ENCODE data around the gene ENAH. TPM values are rescaled to one million over a fixed set of nuclear protein-coding genes. Genes with fewer than 3 reads are reported as not detected.
A peak's percentile ranks its signal among the peaks of the same experiment; 100 is the strongest.

The ENAH gene
- polyA plus RNA-seq, 1 of the 3 experiments (the other 2 are of a cell fraction), result 48.9 TPM

DNA sequence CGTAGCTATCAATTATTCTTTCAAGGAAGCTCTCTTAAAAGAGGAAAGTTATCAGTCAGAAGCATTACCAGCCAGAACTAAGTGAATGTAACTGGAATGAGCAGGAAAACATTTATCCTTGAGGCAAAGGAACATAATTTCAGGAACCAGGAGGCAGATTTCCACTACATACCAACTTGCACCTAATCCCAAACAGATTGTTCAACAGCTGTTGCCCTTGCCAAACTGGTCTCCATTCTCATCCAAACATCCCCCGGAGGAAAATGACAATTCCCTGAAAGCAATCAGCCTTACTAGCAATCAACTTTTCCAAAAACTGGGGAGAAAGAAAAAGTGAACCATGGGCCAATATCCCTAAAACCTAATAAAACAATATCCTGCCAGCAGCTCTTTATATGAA, 35.0 kb downstream of the ENAH start:
- H3K9me3 ChIP-seq, result no peaks in the 10 kb centered on the region
- H4K20me1 ChIP-seq (ENCODE audit: insufficient read depth), result peaks cover 81% of the 10 kb centered on the region
- H3K4me1 ChIP-seq (ENCODE audit: control insufficient read depth in 1 of 2, insufficient read depth in 2 of 2, low read depth in 1 of 2, low read length in 1 of 2), result peaks cover 5 to 11% of the 10 kb centered on the region in 2 experiments
- no peak overlapping the region for H3K4me2 ChIP-seq
- peak; percentile 21 for DNase-seq
- H3K9me2 ChIP-seq, result no peaks in the 10 kb centered on the region
- H3K36me3 ChIP-seq (replicated peaks in 1 of 2; ENCODE audit: control insufficient read depth in 1 of 2, insufficient read depth in 2 of 2, low read length in 1 of 2), result no peaks in the 10 kb centered on the region
- peaks cover 100% of the 10 kb centered on the region for H3K79me2 ChIP-seq (ENCODE audit: insufficient read depth)
- H3K27me3 ChIP-seq (ENCODE audit: insufficient read depth), result no peaks in the 10 kb centered on the region
- CTCF ChIA-PET, result interaction anchor here (1.3 kb wide), 1 partner anchor 136 kb away, joined by 3 read pairs; no protein-coding TSS in a partner anchor
- H3K27ac ChIP-seq (ENCODE audit: low read depth in 2 of 2, low read length in 1 of 2), result peak overlapping the region; percentile 23 to 24; a peak in 3 of 4 replicates
- H3F3A ChIP-seq (replicated peaks; ENCODE audit: insufficient read depth), result peaks cover 18% of the 10 kb centered on the region
- 86% methylated on average over 2 of the region's 2 CpGs for WGBS (ENCODE audit: low lambda C conversion rate)
- no peak overlapping the region for H2AFZ ChIP-seq (ENCODE audit: low read depth)
- TF ChIP-seq POLR2AphosphoS5 (IDR thresholded peaks at IDR 0.05; ENCODE audit: low read depth, low read length) (no peak), RFX5 (IDR thresholded peaks at IDR 0.05; ENCODE audit: low read length) (no peak), RAD21 (IDR thresholded peaks at IDR 0.05; ENCODE audit: low read length) (no peak), NRF1 (IDR thresholded peaks at IDR 0.05; ENCODE audit: low read depth, low read length) (no peak), EZH2phosphoT487 (IDR thresholded peaks at IDR 0.05; ENCODE audit: borderline replicate concordance, low read depth) (no peak), JUND (IDR thresholded peaks at IDR 0.05) (no peak), FOSL2 (IDR thresholded peaks at IDR 0.05; ENCODE audit: borderline replicate concordance, low read depth) (no peak), FOXJ3 (CRISPR knock-in tag; IDR thresholded peaks at IDR 0.05) (no peak), GABPA (IDR thresholded peaks at IDR 0.05; ENCODE audit: low read depth) (no peak), RCOR1 (IDR thresholded peaks at IDR 0.05; ENCODE audit: low read length) (no peak), YY1 (IDR thresholded peaks at IDR 0.05; ENCODE audit: low read depth) (no peak), TCF12 (IDR thresholded peaks at IDR 0.05) (no peak)
- TF ChIP-seq, protein P1, sequence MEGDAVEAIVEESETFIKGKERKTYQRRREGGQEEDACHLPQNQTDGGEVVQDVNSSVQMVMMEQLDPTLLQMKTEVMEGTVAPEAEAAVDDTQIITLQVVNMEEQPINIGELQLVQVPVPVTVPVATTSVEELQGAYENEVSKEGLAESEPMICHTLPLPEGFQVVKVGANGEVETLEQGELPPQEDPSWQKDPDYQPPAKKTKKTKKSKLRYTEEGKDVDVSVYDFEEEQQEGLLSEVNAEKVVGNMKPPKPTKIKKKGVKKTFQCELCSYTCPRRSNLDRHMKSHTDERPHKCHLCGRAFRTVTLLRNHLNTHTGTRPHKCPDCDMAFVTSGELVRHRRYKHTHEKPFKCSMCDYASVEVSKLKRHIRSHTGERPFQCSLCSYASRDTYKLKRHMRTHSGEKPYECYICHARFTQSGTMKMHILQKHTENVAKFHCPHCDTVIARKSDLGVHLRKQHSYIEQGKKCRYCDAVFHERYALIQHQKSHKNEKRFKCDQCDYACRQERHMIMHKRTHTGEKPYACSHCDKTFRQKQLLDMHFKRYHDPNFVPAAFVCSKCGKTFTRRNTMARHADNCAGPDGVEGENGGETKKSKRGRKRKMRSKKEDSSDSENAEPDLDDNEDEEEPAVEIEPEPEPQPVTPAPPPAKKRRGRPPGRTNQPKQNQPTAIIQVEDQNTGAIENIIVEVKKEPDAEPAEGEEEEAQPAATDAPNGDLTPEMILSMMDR (IDR thresholded peaks at IDR 0.05), result no peak
- TF ChIP-seq, protein P2, sequence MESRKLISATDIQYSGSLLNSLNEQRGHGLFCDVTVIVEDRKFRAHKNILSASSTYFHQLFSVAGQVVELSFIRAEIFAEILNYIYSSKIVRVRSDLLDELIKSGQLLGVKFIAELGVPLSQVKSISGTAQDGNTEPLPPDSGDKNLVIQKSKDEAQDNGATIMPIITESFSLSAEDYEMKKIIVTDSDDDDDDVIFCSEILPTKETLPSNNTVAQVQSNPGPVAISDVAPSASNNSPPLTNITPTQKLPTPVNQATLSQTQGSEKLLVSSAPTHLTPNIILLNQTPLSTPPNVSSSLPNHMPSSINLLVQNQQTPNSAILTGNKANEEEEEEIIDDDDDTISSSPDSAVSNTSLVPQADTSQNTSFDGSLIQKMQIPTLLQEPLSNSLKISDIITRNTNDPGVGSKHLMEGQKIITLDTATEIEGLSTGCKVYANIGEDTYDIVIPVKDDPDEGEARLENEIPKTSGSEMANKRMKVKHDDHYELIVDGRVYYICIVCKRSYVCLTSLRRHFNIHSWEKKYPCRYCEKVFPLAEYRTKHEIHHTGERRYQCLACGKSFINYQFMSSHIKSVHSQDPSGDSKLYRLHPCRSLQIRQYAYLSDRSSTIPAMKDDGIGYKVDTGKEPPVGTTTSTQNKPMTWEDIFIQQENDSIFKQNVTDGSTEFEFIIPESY (IDR thresholded peaks at IDR 0.05; ENCODE audit: borderline replicate concordance, low read depth), result no peak
- TF ChIP-seq, protein P3, sequence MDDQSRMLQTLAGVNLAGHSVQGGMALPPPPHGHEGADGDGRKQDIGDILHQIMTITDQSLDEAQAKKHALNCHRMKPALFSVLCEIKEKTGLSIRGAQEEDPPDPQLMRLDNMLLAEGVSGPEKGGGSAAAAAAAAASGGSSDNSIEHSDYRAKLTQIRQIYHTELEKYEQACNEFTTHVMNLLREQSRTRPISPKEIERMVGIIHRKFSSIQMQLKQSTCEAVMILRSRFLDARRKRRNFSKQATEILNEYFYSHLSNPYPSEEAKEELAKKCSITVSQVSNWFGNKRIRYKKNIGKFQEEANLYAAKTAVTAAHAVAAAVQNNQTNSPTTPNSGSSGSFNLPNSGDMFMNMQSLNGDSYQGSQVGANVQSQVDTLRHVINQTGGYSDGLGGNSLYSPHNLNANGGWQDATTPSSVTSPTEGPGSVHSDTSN (IDR thresholded peaks at IDR 0.05), result no peak
- TF ChIP-seq, protein P4, sequence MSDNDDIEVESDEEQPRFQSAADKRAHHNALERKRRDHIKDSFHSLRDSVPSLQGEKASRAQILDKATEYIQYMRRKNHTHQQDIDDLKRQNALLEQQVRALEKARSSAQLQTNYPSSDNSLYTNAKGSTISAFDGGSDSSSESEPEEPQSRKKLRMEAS (IDR thresholded peaks at IDR 0.05; ENCODE audit: low read depth), result no peak
- TF ChIP-seq, protein P5, sequence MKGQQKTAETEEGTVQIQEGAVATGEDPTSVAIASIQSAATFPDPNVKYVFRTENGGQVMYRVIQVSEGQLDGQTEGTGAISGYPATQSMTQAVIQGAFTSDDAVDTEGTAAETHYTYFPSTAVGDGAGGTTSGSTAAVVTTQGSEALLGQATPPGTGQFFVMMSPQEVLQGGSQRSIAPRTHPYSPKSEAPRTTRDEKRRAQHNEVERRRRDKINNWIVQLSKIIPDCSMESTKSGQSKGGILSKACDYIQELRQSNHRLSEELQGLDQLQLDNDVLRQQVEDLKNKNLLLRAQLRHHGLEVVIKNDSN (IDR thresholded peaks at IDR 0.05; ENCODE audit: borderline replicate concordance, low read depth), result no peak
- no peak overlapping the region for H3K9ac ChIP-seq
- no peak overlapping the region for H3K4me3 ChIP-seq (ENCODE audit: low read depth in 2 of 2, low read length in 1 of 2)
- POLR2A ChIA-PET, result no interaction called here
